ENCODE measurements around the gene PRKCQ.
A peak's percentile ranks its signal among the peaks of the same experiment; 100 is the strongest.

Gene PRKCQ

GRCh38 chr10:6563075-6563474, 17.0 kb downstream of the PRKCQ start:
- no peak overlapping the region for H3K4me3 ChIP-seq (ENCODE audit: low read depth in 1 of 5, low read length in 5 of 5)
- H3K9ac ChIP-seq (ENCODE audit: low read length in 5 of 5), result no peak overlapping the region
- peaks cover 0 to 6% (median 0%) of the 10 kb centered on the region in 5 donors for H3K4me1 ChIP-seq (ENCODE audit: control insufficient read depth in 5 of 5, insufficient read depth in 5 of 5, low read length in 5 of 5)
- H3K27me3 ChIP-seq (ENCODE audit: control insufficient read depth in 5 of 5, insufficient read depth in 4 of 5, low read length in 5 of 5), result peaks cover 0 to 8% (median 7%) of the 10 kb centered on the region in 5 donors
- H3K27ac ChIP-seq (ENCODE audit: low read depth, low read length), result no peak overlapping the region
- no peaks in the 10 kb centered on the region for H3K9me3 ChIP-seq (ENCODE audit: control insufficient read depth in 5 of 5, low read length in 5 of 5)
- no peaks in the 10 kb centered on the region for H3K36me3 ChIP-seq (ENCODE audit: control insufficient read depth in 5 of 5, insufficient read depth in 5 of 5, low read length in 5 of 5)

DNA sequence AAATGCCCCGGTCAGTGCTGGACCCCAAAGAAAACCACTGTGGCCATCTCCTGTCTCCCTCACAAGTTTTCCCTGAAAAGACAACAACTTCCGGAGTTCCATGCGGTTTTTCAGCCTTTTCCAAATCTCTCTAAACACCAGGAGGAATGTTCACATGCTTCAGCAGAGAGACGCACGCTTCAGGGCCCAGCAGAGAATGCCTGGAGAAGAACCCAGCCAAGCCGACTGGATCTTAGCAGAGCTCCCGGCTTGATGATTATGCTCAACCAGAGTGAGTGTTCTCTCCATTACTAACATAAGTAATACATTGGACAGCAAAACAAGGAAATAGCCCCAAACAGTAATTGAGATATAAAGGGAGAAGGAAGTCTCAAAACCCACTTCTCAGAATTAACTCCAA, 17.9 kb downstream of the PRKCQ start:
- Histone ChIP-seq H3K9me3 (ENCODE audit: control insufficient read depth in 5 of 5, low read length in 5 of 5) (no peaks in the 10 kb centered on the region), H3K4me3 (ENCODE audit: low read depth in 1 of 5, low read length in 5 of 5) (no peak overlapping the region), H3K36me3 (ENCODE audit: control insufficient read depth in 5 of 5, insufficient read depth in 5 of 5, low read length in 5 of 5) (no peaks in the 10 kb centered on the region), H3K27me3 (ENCODE audit: control insufficient read depth in 5 of 5, insufficient read depth in 4 of 5, low read length in 5 of 5) (peaks cover 0 to 8% (median 7%) of the 10 kb centered on the region in 5 donors), H3K4me1 (ENCODE audit: control insufficient read depth in 5 of 5, insufficient read depth in 5 of 5, low read length in 5 of 5) (peaks cover 0 to 6% (median 0%) of the 10 kb centered on the region in 5 donors), H3K27ac (ENCODE audit: low read depth, low read length) (no peak overlapping the region), H3K9ac (ENCODE audit: low read length in 5 of 5) (no peak overlapping the region)

- H3K9me3 ChIP-seq (ENCODE audit: control insufficient read depth in 5 of 5, low read length in 5 of 5), result no peaks in the 10 kb centered on the region
- H3K27ac ChIP-seq (ENCODE audit: low read depth, low read length), result no peak overlapping the region
- no peaks in the 10 kb centered on the region for H3K36me3 ChIP-seq (ENCODE audit: control insufficient read depth in 5 of 5, insufficient read depth in 5 of 5, low read length in 5 of 5)
- H3K27me3 ChIP-seq (ENCODE audit: control insufficient read depth in 5 of 5, insufficient read depth in 4 of 5, low read length in 5 of 5), result peaks cover 0 to 8% (median 7%) of the 10 kb centered on the region in 5 donors
- no peak overlapping the region for H3K9ac ChIP-seq (ENCODE audit: low read length in 5 of 5)
- H3K4me3 ChIP-seq (ENCODE audit: low read depth in 1 of 5, low read length in 5 of 5), result no peak overlapping the region
- peaks cover 0 to 6% (median 0%) of the 10 kb centered on the region in 5 donors for H3K4me1 ChIP-seq (ENCODE audit: control insufficient read depth in 5 of 5, insufficient read depth in 5 of 5, low read length in 5 of 5)
Measured at GRCh38 chr10:6561552-6561951, 18.5 kb downstream of the PRKCQ start.

DNA sequence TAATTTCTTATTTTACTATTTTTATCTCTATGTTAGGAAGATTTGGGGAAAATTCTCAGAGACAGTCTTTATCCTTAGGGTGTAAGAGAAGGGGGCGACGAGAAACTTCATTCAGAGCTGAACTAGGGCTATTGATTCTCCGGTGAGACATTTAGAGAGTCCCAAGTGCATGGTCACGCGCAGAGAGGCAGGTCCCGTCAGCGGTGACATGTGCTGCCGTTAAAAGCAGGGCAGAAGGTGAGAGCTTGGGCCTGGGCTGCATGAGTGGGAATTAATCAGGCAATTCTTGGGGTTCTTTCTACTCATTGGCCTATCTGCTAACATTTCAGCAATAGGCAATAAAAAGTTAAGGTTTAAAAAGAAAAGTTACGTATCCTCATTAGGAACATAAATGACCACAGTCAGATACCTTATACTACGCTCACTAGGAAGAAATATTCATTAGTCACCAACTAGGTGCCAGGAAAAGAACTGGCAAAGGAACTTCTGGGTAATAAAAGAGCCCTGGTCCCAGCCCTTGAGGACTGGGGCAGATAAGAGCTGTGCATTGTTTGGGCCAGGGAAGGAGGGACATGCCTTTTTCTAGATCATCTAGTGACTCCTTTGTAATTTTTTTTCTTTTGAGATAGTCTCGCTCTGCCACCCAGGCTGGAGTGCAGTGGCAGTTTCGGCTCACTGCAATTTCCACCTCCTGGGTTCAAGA, 21.2 kb downstream of the PRKCQ start:
- Histone ChIP-seq H3K4me3 (ENCODE audit: low read depth in 1 of 5, low read length in 5 of 5) (no peak overlapping the region), H3K27ac (ENCODE audit: low read depth, low read length) (no peak overlapping the region), H3K9me3 (ENCODE audit: control insufficient read depth in 5 of 5, low read length in 5 of 5) (no peaks in the 10 kb centered on the region), H3K4me1 (ENCODE audit: control insufficient read depth in 5 of 5, insufficient read depth in 5 of 5, low read length in 5 of 5) (no peaks in the 10 kb centered on the region), H3K9ac (ENCODE audit: low read length in 5 of 5) (no peak overlapping the region), H3K27me3 (ENCODE audit: control insufficient read depth in 5 of 5, insufficient read depth in 4 of 5, low read length in 5 of 5) (peaks cover 0 to 7% (median 6%) of the 10 kb centered on the region in 5 donors), H3K36me3 (ENCODE audit: control insufficient read depth in 5 of 5, insufficient read depth in 5 of 5, low read length in 5 of 5) (no peaks in the 10 kb centered on the region)

GRCh38 chr10:6558272-6558671, 21.8 kb downstream of the PRKCQ start:
- no peak overlapping the region for H3K9ac ChIP-seq (ENCODE audit: low read length in 5 of 5)
- H3K4me1 ChIP-seq (ENCODE audit: control insufficient read depth in 5 of 5, insufficient read depth in 5 of 5, low read length in 5 of 5), result no peaks in the 10 kb centered on the region
- H3K36me3 ChIP-seq (ENCODE audit: control insufficient read depth in 5 of 5, insufficient read depth in 5 of 5, low read length in 5 of 5), result no peaks in the 10 kb centered on the region
- no peak overlapping the region for H3K4me3 ChIP-seq (ENCODE audit: low read depth in 1 of 5, low read length in 5 of 5)
- peaks cover 0 to 3% (median 0%) of the 10 kb centered on the region in 5 donors for H3K27me3 ChIP-seq (ENCODE audit: control insufficient read depth in 5 of 5, insufficient read depth in 4 of 5, low read length in 5 of 5)
- H3K27ac ChIP-seq (ENCODE audit: low read depth, low read length), result no peak overlapping the region
- no peaks in the 10 kb centered on the region for H3K9me3 ChIP-seq (ENCODE audit: control insufficient read depth in 5 of 5, low read length in 5 of 5)

GRCh38 chr10:6553937-6554336, 26.1 kb downstream of the PRKCQ start:
- Histone ChIP-seq H3K27ac (ENCODE audit: low read depth, low read length) (no peak overlapping the region), H3K27me3 (ENCODE audit: control insufficient read depth in 5 of 5, insufficient read depth in 4 of 5, low read length in 5 of 5) (no peaks in the 10 kb centered on the region), H3K4me3 (ENCODE audit: low read depth in 1 of 5, low read length in 5 of 5) (no peak overlapping the region), H3K9me3 (ENCODE audit: control insufficient read depth in 5 of 5, low read length in 5 of 5) (no peaks in the 10 kb centered on the region), H3K36me3 (ENCODE audit: control insufficient read depth in 5 of 5, insufficient read depth in 5 of 5, low read length in 5 of 5) (no peaks in the 10 kb centered on the region), H3K4me1 (ENCODE audit: control insufficient read depth in 5 of 5, insufficient read depth in 5 of 5, low read length in 5 of 5) (no peaks in the 10 kb centered on the region), H3K9ac (ENCODE audit: low read length in 5 of 5) (no peak overlapping the region)

GRCh38 chr10:6543431-6544005, 36.6 kb downstream of the PRKCQ start:
- H3K27me3 ChIP-seq (ENCODE audit: control insufficient read depth in 5 of 5, insufficient read depth in 4 of 5, low read length in 5 of 5), result peaks cover 0 to 3% (median 0%) of the 10 kb centered on the region in 5 donors
- no peak overlapping the region for H3K9ac ChIP-seq (ENCODE audit: low read length in 5 of 5)
- H3K27ac ChIP-seq (ENCODE audit: low read depth, low read length), result no peak overlapping the region
- no peaks in the 10 kb centered on the region for H3K9me3 ChIP-seq (ENCODE audit: control insufficient read depth in 5 of 5, low read length in 5 of 5)
- H3K4me1 ChIP-seq (ENCODE audit: control insufficient read depth in 5 of 5, insufficient read depth in 5 of 5, low read length in 5 of 5), result no peaks in the 10 kb centered on the region
- no peaks in the 10 kb centered on the region for H3K36me3 ChIP-seq (ENCODE audit: control insufficient read depth in 5 of 5, insufficient read depth in 5 of 5, low read length in 5 of 5)
- no peak overlapping the region for H3K4me3 ChIP-seq (ENCODE audit: low read depth in 1 of 5, low read length in 5 of 5)

DNA sequence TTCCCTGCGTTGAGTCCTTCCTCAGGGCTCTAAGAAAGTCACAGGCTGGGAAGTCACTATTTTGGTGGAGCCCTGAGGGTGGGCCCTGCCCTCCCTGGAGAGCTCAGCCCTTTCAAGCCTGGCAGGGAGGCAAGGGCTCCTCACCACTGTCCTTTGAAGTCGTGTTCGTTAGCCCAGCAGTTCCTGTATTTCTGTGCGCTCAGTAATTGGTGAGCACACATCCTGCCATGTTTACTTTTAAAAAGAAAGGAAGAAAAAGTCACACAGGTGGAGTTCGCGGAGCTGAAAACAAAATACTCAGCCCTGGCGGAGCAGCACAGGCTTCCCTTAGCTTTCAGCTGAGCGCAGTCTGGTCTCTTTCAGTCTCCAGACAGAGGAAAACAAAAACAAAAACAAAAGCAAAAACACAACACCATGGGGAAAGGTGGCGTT, 37.1 kb downstream of the PRKCQ start:
- Histone ChIP-seq H3K9me3 (ENCODE audit: control insufficient read depth in 5 of 5, low read length in 5 of 5) (no peaks in the 10 kb centered on the region), H3K4me1 (ENCODE audit: control insufficient read depth in 5 of 5, insufficient read depth in 5 of 5, low read length in 5 of 5) (peaks cover 0 to 4% (median 0%) of the 10 kb centered on the region in 5 donors), H3K27ac (ENCODE audit: low read depth, low read length) (no peak overlapping the region), H3K4me3 (ENCODE audit: low read depth in 1 of 5, low read length in 5 of 5) (peak overlapping the region in 1 of 5 donors; percentile 6), H3K9ac (ENCODE audit: low read length in 5 of 5) (no peak overlapping the region), H3K27me3 (ENCODE audit: control insufficient read depth in 5 of 5, insufficient read depth in 4 of 5, low read length in 5 of 5) (peaks cover 0 to 3% (median 0%) of the 10 kb centered on the region in 5 donors), H3K36me3 (ENCODE audit: control insufficient read depth in 5 of 5, insufficient read depth in 5 of 5, low read length in 5 of 5) (no peaks in the 10 kb centered on the region)

DNA sequence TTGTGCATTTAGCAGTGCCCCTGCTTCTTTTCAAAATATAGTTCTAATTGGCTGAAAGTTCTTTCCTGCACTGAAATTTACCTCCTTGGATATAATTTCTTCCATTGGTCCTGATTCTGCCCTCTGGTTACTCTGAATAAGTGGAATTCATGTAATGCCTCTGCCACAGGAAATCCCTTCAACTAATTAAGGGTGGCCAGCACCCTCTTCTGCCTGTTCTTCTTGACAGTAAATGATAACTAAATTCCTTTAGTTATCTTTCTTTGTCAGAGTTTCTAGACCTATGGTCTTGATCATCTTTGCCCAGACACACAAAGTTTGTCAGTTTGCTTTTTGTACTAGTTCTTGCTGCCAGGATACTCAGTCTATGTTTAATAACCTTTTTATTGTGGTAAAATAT, 40.2 kb downstream of the PRKCQ start:
- Histone ChIP-seq H3K4me3 (ENCODE audit: low read depth in 1 of 5, low read length in 5 of 5) (no peak overlapping the region), H3K4me1 (ENCODE audit: control insufficient read depth in 5 of 5, insufficient read depth in 5 of 5, low read length in 5 of 5) (peaks cover 0 to 9% (median 0%) of the 10 kb centered on the region in 5 donors), H3K9ac (ENCODE audit: low read length in 5 of 5) (no peak overlapping the region), H3K36me3 (ENCODE audit: control insufficient read depth in 5 of 5, insufficient read depth in 5 of 5, low read length in 5 of 5) (no peaks in the 10 kb centered on the region), H3K27me3 (ENCODE audit: control insufficient read depth in 5 of 5, insufficient read depth in 4 of 5, low read length in 5 of 5) (peaks cover 0 to 7% (median 0%) of the 10 kb centered on the region in 5 donors), H3K9me3 (ENCODE audit: control insufficient read depth in 5 of 5, low read length in 5 of 5) (no peaks in the 10 kb centered on the region), H3K27ac (ENCODE audit: low read depth, low read length) (no peak overlapping the region)

DNA sequence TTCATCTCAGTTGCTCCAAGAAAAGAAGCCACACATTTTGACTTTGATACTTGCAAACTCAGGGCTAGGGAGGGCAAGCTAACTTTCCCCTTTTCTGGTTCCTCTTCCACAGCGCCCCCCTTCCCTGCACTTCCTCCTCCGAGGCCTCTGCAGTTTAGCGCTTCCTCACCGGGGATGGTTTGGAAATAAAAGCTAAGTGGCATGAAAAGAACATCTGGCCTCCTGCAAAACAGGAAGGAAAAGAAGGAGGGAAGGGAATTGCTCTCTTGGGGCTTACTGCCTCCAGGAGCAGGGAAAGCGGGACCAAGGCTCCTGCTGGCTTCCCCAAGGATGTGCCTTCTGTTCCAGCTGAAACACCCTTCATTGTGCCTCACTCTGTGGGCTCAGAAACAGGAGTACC, 42.3 kb downstream of the PRKCQ start:
- Histone ChIP-seq H3K27ac (ENCODE audit: low read depth, low read length) (no peak overlapping the region), H3K4me1 (ENCODE audit: control insufficient read depth in 5 of 5, insufficient read depth in 5 of 5, low read length in 5 of 5) (peaks cover 0 to 9% (median 0%) of the 10 kb centered on the region in 5 donors), H3K4me3 (ENCODE audit: low read depth in 1 of 5, low read length in 5 of 5) (no peak overlapping the region), H3K27me3 (ENCODE audit: control insufficient read depth in 5 of 5, insufficient read depth in 4 of 5, low read length in 5 of 5) (peaks cover 0 to 7% (median 0%) of the 10 kb centered on the region in 5 donors), H3K9me3 (ENCODE audit: control insufficient read depth in 5 of 5, low read length in 5 of 5) (no peaks in the 10 kb centered on the region), H3K9ac (ENCODE audit: low read length in 5 of 5) (no peak overlapping the region), H3K36me3 (ENCODE audit: control insufficient read depth in 5 of 5, insufficient read depth in 5 of 5, low read length in 5 of 5) (no peaks in the 10 kb centered on the region)

Measured in subcutaneous abdominal adipose tissue (tissue), 5 donors.